ENCODE measurements around the gene TULP4.

- no peak for TF ChIP-seq CEBPB (IDR thresholded peaks at IDR 0.05)
- no peak for TF ChIP-seq EGR1 (IDR thresholded peaks at IDR 0.05)
- no peak for TF ChIP-seq TAF1 (IDR thresholded peaks at IDR 0.05; ENCODE audit: low read depth)
- no peak for TF ChIP-seq CREB1 (IDR thresholded peaks at IDR 0.05; ENCODE audit: low read depth)
- no peak for TF ChIP-seq TCF12 (IDR thresholded peaks at IDR 0.05; ENCODE audit: low read depth)
- no peak for TF ChIP-seq RAD21 (IDR thresholded peaks at IDR 0.05; ENCODE audit: low read depth)
- no peak for TF ChIP-seq EP300 (IDR thresholded peaks at IDR 0.05; ENCODE audit: borderline replicate concordance)
- no peak for TF ChIP-seq REST (IDR thresholded peaks at IDR 0.05; ENCODE audit: low read depth)
Measured at GRCh38 chr6:158388727-158389126, 76.5 kb downstream of the TULP4 start.
